Breast epithelium (tissue), 4 donors: ENCODE results near the gene CSNK1G1. TPM values are rescaled to one million over a fixed set of nuclear protein-coding genes. Genes with fewer than 3 reads are reported as not detected.

Experiments
- DNase-seq, 2 donors: peaks; one replicate each; pipeline ENCODE4 v3.0.0-alpha.2; 2019; ENCODE audit warnings: low spot score in 2 of 2
- H3K27ac ChIP-seq, 2 donors: fragments of 200-600 bp; sonication (generic) in 1 of 2; one replicate each; pipeline ENCODE4 v1.5.1; 2016 to 2019; ENCODE audit warnings: mild to moderate bottlenecking in 1 of 2
- H3K27me3 ChIP-seq, 2 donors: fragments of 200-600 bp; sonication (generic) in 1 of 2; one replicate each; pipeline versions ENCODE4 v1.5.1 to v1.6.0; 2017 to 2019; ENCODE audit warnings: control low read depth in 1 of 2, mild to moderate bottlenecking in 1 of 2
- H3K36me3 ChIP-seq: fragments of 200-600 bp; one replicate; pipeline ENCODE4 v1.5.1; 2019
- H3K4me1 ChIP-seq, 2 donors: fragments of 200-600 bp; sonication (generic); one replicate each; pipeline ENCODE4 v1.5.1; 2016 to 2019; ENCODE audit warnings: control low read depth in 1 of 2
- H3K4me3 ChIP-seq, 3 donors: fragments of 200-600 bp; sonication (generic); 1 replicate in 2 of 3; 2 replicates in 1 of 3; pipeline ENCODE4 v1.5.1; 2016 to 2019; ENCODE audit warnings: mild to moderate bottlenecking in 3 of 3, moderate library complexity in 2 of 3
- H3K9me3 ChIP-seq, 2 donors: fragments of 200-600 bp; sonication (generic) in 1 of 2; one replicate each; pipeline ENCODE4 v1.5.1; 2016 to 2019; ENCODE audit warnings: control low read depth in 1 of 2
- CTCF ChIP-seq, 3 donors: fragments of 450-650 bp; IDR thresholded peaks; one replicate each; pipeline ENCODE4 v1.5.1; 2016 to 2017; ENCODE audit warnings: antibody characterized with exemption in 3 of 3, mild to moderate bottlenecking in 3 of 3, moderate library complexity in 3 of 3
- POLR2A ChIP-seq: fragments of 450-650 bp; IDR thresholded peaks from one replicate; pipeline ENCODE4 v1.6.1; 2016; ENCODE audit warnings: antibody characterized with exemption, mild to moderate bottlenecking, moderate library complexity
- POLR2AphosphoS5 ChIP-seq, 3 donors: sonication (generic); formaldehyde crosslinking; IDR thresholded peaks; one replicate each; pipeline ENCODE4 v1.6.1; 2017; ENCODE audit warnings: antibody characterized with exemption in 3 of 3
- intact Hi-C: fragments of 100-400 bp; cut with DNase I; formaldehyde crosslinking; loops from one replicate; pipeline ENCODE4 v1.15.1; 2023; ENCODE audit warnings: low total_unique reads
- total RNA-seq, 3 donors: library from RNA; depleted of rRNA; stranded (reverse); fragments of >200 nt; gene quantifications; one replicate each; pipeline ENCODE4 v1.1.0, GENCODE V29; 2016

The CSNK1G1 gene
- total RNA-seq, 3 donors from 2014 or later = 12.6 to 37.7 (median 31.2) TPM

GRCh38 chr15:64356710-64357040, 702 bp upstream of the CSNK1G1 start:
- TF ChIP-seq POLR2A = no peak
- peak in 1 of 3 donors; percentile 4 for TF ChIP-seq CTCF (IDR thresholded peaks at IDR 0.05)
- no peak for TF ChIP-seq POLR2AphosphoS5 (IDR thresholded peaks at IDR 0.05)
- Histone ChIP-seq H3K9me3 (no peaks in the 10 kb centered on the region), H3K27me3 (no peaks in the 10 kb centered on the region), H3K27ac (peak overlapping the region in 1 of 2 donors; percentile 80), H3K4me1 (peaks cover 3 to 11% of the 10 kb centered on the region in 2 donors), H3K36me3 (no peaks in the 10 kb centered on the region), H3K4me3 (peak overlapping the region; percentile 95 to 97 (median 96))
- intact Hi-C loops = no loop called here
- DNase-seq = no peak

DNA sequence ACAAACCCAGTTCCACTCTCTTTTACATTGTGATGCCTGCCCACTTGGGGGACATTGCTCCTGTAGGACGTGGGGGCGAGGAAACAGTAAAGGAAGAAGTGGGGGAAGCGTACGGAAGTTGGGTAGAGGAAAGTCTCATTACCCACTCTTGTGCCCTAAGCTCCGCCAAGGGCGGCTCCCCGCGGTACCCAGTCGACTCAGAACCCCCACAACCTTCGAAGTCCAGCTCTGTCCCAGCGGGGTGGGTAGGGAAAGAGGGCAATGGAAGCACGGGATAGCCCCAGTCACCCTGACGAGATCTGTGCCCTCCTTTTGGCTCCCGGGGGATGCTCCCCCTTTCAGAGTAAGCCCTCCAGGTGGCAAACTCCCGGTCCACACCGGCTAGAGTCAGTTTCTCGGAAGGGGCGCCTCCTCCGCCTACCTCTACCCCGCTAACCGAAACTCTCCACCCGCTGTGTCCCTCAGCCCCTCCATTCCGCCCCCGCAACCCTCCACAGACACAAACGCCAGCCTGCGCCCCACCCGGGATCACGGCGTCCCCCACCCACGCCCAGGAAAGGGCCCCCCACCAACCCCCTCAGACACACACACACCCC, 527 bp downstream of the CSNK1G1 start:
- Histone ChIP-seq H3K4me3 (peak overlapping the region; percentile 95 to 97 (median 96)), H3K27me3 (no peaks in the 10 kb centered on the region), H3K36me3 (no peaks in the 10 kb centered on the region), H3K4me1 (peaks cover 3 to 11% of the 10 kb centered on the region in 2 donors), H3K9me3 (no peaks in the 10 kb centered on the region), H3K27ac (peak overlapping the region; percentile 80 to 84)
- TF ChIP-seq CTCF (IDR thresholded peaks at IDR 0.05) (no peak), POLR2A (no peak), POLR2AphosphoS5 (IDR thresholded peaks at IDR 0.05) (no peak)
- no peak for DNase-seq
- intact Hi-C loops = no loop called here

- DNase-seq = no peak
- intact Hi-C loops = no loop called here
- Histone ChIP-seq H3K27ac (peak overlapping the region; percentile 80 to 84), H3K9me3 (no peaks in the 10 kb centered on the region), H3K4me3 (peak overlapping the region; percentile 95 to 97 (median 96)), H3K4me1 (peaks cover 3 to 11% of the 10 kb centered on the region in 2 donors), H3K27me3 (no peaks in the 10 kb centered on the region), H3K36me3 (no peaks in the 10 kb centered on the region)
- no peak for TF ChIP-seq POLR2AphosphoS5 (IDR thresholded peaks at IDR 0.05)
- no peak for TF ChIP-seq POLR2A
- TF ChIP-seq CTCF (IDR thresholded peaks at IDR 0.05) = no peak
Measured at GRCh38 chr15:64354688-64355344, 1.2 kb downstream of the CSNK1G1 start.

- Histone ChIP-seq H3K27ac (no peak overlapping the region), H3K9me3 (no peaks in the 10 kb centered on the region), H3K4me1 (peaks cover 3 to 11% of the 10 kb centered on the region in 2 donors), H3K36me3 (no peaks in the 10 kb centered on the region), H3K27me3 (no peaks in the 10 kb centered on the region), H3K4me3 (no peak overlapping the region)
- no peak for DNase-seq
- no peak for TF ChIP-seq POLR2AphosphoS5 (IDR thresholded peaks at IDR 0.05)
- TF ChIP-seq POLR2A = no peak
- TF ChIP-seq CTCF (IDR thresholded peaks at IDR 0.05) = no peak
- intact Hi-C loops = no loop called here
Measured at GRCh38 chr15:64351265-64351664, 4.7 kb downstream of the CSNK1G1 start.

DNA sequence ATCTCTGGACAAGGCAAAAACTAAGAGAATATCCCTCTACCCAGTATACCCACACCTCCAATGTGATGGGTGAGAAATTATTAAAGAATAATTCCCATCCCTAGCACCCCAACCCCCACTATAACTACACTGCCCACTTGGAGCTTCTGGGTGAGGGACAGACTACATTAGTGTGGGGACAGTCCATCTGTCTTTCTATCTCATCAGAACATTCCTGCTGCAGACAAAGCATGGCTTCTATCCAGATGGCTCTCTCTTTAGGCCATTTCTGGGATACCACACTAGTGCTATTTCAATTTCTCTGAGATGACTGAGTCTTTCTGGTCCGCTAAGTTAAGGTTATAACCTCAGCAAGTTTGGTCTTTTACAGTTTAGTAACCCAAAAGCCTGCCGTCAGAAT, 6.6 kb downstream of the CSNK1G1 start:
- DNase-seq = no peak
- H3K4me1 ChIP-seq = peaks cover 0 to 2% of the 10 kb centered on the region in 2 donors
- intact Hi-C loops = no loop called here
- no peak overlapping the region for H3K27ac ChIP-seq
- TF ChIP-seq POLR2AphosphoS5 (IDR thresholded peaks at IDR 0.05) = no peak
- TF ChIP-seq POLR2A = no peak
- no peak for TF ChIP-seq CTCF (IDR thresholded peaks at IDR 0.05)
- no peaks in the 10 kb centered on the region for H3K9me3 ChIP-seq
- H3K4me3 ChIP-seq = no peak overlapping the region
- no peaks in the 10 kb centered on the region for H3K36me3 ChIP-seq
- no peaks in the 10 kb centered on the region for H3K27me3 ChIP-seq
